GM10266 (cell line): ENCODE results near the gene DLG4.
"Not testable (repeated sequence)": the region's sequence is repeated elsewhere in the genome, so short reads cannot be mapped to it uniquely, and the experiment has no call there.

ENCODE experiments used
- DNase-seq: peaks from one replicate; pipeline ENCODE4 v3.0.0; 2012; ENCODE audit errors: extremely low spot score
- TF ChIP-seq, protein P1 (sequence below): IDR thresholded peaks from 2 replicates; pipeline ENCODE4 v1.5.1; 2012; ENCODE audit warnings: mild to moderate bottlenecking, low read depth; ENCODE audit not compliant: control insufficient read depth, insufficient read depth; ENCODE audit errors: missing control alignments

The DLG4 gene

DNA sequence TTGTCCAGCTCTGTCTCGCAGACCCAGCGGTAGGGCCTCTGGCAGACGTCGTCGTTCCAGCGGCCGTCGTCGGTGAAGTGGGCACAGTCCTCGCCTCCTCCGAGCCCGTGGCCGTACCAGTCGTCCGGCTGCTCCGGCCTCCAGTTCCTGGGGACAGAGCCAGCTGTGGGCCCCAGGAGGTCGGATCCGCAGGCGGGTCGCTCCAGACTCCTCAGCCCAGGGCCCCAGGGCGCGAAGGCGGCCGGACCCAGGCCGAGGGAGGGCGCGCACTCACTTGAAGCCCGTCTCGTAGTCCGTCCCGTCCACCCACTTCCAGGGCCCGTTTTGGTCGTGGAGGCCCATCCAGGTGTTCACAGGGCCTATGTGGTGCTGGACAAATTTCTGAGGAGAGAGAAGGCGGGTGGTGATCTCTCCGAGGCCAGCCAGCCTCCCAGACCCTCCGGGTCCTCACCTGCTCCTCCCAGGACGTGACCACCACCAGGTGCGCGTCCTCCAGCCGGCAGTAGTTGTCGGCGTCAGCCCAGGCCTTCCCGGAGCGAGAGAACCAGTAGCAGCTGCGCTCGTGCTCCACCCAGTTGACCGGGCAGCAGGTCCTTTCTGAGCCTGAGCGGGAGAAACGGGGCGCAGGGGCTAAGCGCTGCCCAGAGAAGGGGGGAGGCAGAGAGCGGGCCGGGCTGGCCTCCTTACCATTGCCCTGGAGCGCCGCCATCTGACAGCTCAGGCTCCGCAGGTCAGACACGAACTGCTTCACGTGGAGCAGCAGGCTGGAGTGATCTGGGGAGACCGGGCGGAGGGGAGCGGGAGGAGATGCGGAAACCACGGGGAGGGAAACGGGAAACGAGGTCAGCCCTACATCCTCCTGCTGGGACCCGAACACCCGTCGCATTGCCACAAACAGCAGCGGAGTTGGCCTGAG lies 45.7 kb downstream of the DLG4 start:
- DNase-seq = peak; percentile 77
- TF ChIP-seq, protein P1, sequence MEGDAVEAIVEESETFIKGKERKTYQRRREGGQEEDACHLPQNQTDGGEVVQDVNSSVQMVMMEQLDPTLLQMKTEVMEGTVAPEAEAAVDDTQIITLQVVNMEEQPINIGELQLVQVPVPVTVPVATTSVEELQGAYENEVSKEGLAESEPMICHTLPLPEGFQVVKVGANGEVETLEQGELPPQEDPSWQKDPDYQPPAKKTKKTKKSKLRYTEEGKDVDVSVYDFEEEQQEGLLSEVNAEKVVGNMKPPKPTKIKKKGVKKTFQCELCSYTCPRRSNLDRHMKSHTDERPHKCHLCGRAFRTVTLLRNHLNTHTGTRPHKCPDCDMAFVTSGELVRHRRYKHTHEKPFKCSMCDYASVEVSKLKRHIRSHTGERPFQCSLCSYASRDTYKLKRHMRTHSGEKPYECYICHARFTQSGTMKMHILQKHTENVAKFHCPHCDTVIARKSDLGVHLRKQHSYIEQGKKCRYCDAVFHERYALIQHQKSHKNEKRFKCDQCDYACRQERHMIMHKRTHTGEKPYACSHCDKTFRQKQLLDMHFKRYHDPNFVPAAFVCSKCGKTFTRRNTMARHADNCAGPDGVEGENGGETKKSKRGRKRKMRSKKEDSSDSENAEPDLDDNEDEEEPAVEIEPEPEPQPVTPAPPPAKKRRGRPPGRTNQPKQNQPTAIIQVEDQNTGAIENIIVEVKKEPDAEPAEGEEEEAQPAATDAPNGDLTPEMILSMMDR = peak; percentile 31

DNA sequence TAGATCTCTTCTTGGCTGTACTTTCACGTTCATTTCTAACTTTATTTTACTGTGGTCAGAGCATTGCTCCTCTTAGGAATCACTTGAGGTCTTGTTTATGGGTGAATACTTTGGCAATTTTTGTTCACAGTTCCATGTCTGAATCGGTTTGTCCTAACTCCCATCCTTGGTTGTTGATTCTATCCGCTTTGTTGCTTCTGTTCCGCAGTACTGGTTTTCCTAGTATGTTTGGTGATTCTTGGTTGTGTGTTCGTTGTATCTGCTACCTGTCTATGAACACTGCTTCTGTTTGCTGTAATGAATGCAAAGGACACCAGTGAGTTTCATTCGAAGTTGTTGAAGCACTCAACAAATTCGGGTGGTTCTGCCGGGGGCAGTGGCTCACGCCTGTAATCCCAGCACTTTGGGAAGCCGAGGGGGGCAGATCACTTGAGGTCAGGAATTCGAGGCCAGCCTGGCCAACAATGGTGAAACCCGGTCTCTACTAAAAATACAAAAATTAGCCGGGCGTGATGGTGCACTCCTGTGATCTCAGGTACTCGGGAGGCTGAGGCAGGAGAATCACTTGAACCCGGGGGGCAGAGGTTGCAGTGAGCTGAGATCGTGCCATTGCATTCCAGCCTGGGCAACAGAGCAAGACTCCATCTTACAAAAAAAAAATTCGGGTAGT lies 47.0 kb downstream of the DLG4 start:
- DNase-seq = not testable (repeated sequence)

DNA sequence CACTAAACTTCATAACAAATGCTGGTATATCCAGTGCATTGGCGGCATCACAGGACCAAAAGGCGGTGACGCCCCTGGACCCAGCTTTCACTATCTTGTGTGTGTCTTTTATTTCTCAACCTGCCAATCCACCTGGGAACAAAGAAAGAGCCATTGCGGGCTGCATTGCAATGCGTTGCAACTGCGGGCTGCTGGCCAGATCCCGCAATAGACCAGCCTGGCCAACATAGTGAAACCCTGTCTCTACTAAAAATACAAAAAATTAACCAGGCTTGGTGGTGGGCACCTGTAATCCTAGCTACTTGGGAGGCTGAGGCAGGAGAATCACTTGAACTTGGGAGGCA lies 50.1 kb downstream of the DLG4 start:
- not testable (repeated sequence) for DNase-seq

DNA sequence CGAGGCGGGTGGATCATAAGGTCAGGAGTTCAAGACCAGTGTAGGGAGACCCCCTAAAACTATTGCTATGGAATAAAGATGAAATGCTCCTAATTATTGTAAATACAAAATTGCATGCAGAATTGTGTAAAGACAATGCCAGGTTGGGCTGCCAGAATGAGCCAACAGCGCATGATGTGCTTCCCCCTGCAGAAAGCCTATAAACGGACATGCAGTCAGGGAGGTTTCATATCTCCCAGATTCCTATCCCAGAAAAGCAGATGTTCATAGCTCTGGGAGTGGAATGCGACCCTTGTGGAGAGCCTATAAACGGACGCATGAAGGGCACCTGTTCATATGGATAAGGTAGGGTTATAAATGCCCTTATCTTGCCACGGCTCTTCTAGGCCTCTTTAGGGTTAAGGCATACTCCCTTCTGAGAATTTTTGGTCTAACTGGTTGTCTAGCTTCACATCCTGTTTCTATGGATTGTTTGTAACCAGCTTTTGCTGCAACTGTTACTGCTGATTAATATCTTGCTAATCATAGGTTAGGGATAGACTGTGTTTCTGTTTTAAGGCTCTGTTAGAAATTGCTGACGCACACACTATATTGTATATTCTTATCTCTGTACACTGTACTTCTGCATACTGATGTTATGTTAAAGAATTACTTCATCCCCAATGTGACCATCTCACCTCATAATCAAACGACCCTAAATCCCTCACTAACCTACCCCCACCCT lies 50.6 kb downstream of the DLG4 start:
- not testable (repeated sequence) for DNase-seq

DNA sequence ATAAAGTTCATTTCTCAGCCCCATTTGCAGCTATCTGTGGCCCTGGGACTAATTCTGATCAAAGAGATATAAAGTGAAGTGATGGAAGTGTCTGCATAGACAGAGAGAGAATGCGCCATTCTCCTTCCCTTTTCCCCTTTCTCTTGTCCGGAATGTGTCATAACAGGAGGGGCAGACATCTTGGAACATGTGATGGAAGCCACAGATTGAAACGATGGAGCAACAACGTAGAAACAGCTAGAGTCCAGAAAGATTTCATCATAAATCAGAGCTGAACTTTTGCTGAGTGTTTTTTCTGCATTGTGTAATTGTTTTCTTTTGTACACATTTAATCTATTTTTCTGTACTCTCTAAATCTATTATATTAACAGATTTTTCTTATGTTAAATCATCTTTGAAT lies 51.8 kb downstream of the DLG4 start:
- TF ChIP-seq, protein P1 = no peak
- no peak for DNase-seq

DNA sequence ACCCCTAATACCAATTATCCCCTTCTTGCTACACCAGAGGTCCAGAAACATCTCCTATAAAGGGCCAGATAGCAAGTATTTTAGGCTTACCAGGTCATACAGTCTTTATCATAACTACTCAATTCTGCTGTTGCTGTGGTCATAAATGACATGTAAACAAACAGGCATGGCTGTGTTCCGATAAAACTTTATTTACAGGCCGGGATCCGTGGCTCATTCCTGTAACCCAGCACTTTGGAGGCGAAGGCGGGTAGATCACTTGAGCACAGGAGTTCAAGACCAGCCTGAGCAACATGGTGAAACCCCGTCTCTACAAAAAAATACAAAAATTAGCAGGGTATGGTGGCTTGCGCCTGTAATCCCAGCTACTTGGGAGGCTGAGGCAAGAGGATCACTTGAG lies 52.8 kb downstream of the DLG4 start:
- DNase-seq = no peak
- TF ChIP-seq, protein P1 = no peak

DNA sequence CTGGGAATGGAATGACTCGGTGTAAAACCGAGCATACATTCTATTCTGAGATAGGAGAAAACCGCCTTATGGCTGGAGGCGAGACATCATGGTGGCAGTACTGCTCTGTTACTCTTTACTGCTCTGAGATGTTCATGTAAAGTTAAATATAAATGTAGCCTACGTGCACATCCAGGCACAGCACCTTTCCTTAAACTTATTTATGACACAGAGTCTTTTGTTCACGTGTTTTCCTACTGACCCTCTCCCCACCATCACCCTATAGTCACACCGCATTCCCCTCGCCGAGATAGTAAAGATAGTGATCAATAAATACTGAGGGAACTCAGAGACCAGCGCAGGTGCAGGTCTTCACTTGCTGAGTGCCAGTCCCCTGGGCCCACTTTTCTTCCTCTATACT lies 60.1 kb downstream of the DLG4 start:
- not testable (repeated sequence) for DNase-seq

DNA sequence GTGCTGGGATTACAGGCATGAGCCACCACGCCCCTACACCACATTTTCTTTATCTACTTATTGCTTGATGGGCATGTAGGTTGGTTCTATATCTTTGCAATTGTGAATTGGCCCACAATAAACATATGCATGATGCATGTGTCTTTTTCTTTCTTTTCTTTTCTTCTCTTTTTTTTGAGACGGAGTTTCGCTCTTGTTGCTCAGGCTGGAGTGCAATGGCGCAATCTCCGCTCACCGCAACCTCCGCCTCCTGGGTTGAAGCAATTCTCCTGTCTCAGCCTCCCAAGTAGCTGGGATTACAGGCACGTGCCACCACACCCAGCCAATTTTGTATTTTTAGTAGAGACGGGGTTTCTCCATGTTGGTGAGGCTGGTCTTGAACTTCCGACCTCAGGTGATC lies 61.2 kb downstream of the DLG4 start:
- DNase-seq = not testable (repeated sequence)

DNA sequence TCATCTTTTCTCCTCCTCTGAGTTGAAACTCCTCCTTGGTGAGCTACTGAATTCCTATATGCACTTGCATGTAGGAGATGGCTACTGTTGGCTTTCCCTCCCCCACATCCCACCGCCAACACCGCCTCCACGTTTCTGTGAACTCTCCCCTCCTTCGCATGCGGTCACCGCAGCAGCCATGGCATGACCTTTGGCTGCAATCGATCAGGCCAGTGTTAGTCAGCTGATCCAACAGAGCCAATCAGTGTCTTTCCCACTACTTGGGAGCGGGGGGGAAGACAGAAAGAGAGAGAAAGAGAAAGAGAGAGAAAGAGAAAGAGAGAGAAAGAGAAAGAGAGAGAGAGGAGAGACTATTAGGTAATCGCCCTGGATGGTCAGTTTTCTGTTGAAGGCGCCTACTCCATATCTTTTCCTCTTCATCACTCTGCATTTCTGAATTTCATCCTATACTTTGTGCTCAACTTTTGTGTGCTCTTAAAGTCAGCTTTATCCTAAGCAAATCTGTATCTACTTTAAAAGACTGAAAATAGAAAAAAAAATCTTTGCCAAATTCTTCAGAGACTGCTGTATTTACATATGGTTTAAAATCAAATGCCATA lies 63.2 kb downstream of the DLG4 start:
- DNase-seq = no peak

More for the DNA sequence above, 63.2 kb downstream of the DLG4 start:
- TF ChIP-seq, protein P1 = no peak
